Peyer's patch (tissue), 4 donors: Measurements from ENCODE around the gene CACHD1.
A peak's percentile ranks its signal among the peaks of the same experiment; 100 is the strongest.

Experiments used
- POLR2A ChIP-seq, 2 donors: fragments of 450-650 bp; IDR thresholded peaks; one replicate each; pipeline ENCODE4 v1.5.1; 2017; ENCODE audit warnings: antibody characterized with exemption in 2 of 2, mild to moderate bottlenecking in 2 of 2, moderate library complexity in 2 of 2
- TF ChIP-seq, protein P1 (sequence below), 6 experiments: fragments of 450-650 bp in 4 of 6; fragments of 200-600 bp in 2 of 6; sonication (generic) in 1 of 6; IDR thresholded peaks; one replicate each; pipeline ENCODE4 v1.5.1; 2017 to 2019; ENCODE audit warnings: antibody characterized with exemption in 6 of 6, mild to moderate bottlenecking in 3 of 6, moderate library complexity in 1 of 6

- TF ChIP-seq, protein P1, sequence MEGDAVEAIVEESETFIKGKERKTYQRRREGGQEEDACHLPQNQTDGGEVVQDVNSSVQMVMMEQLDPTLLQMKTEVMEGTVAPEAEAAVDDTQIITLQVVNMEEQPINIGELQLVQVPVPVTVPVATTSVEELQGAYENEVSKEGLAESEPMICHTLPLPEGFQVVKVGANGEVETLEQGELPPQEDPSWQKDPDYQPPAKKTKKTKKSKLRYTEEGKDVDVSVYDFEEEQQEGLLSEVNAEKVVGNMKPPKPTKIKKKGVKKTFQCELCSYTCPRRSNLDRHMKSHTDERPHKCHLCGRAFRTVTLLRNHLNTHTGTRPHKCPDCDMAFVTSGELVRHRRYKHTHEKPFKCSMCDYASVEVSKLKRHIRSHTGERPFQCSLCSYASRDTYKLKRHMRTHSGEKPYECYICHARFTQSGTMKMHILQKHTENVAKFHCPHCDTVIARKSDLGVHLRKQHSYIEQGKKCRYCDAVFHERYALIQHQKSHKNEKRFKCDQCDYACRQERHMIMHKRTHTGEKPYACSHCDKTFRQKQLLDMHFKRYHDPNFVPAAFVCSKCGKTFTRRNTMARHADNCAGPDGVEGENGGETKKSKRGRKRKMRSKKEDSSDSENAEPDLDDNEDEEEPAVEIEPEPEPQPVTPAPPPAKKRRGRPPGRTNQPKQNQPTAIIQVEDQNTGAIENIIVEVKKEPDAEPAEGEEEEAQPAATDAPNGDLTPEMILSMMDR (IDR thresholded peaks at IDR 0.05): peak in 3 of 6 experiments; percentile 41 to 54 (median 44)
- TF ChIP-seq POLR2A (IDR thresholded peaks at IDR 0.05): peak in 1 of 2 donors; percentile 34
Observed at GRCh38 chr1:64505944-64506655, 36.2 kb downstream of the CACHD1 start.
